HepG2 (cell line): ENCODE data around the gene SMARCB1.

Experiments
- MAFK ChIP-seq, 2 experiments: IDR thresholded peaks in 1 of 2; conservative IDR thresholded peaks in 1 of 2; 2 replicates each; pipeline ENCODE4 v1.6.1; 2011; ENCODE audit warnings: improper control_type of control experiment in 2 of 2, low read length in 2 of 2
- MXD4 ChIP-seq: IDR thresholded peaks from 2 replicates; pipeline ENCODE4 v1.6.1; 2016; ENCODE audit warnings: mild to moderate bottlenecking, missing biosample characterization, missing genetic modification reagents
- NFIC ChIP-seq: IDR thresholded peaks from 2 replicates; pipeline ENCODE4 v1.6.1; 2012; ENCODE audit warnings: mild to moderate bottlenecking, low read length, inconsistent platforms
- NPAS2 ChIP-seq: sonication (generic); formaldehyde crosslinking; IDR thresholded peaks from 2 replicates; pipeline ENCODE4 v1.8.0; 2022; ENCODE audit warnings: mild to moderate bottlenecking, missing genetic modification reagents, borderline replicate concordance
- REST ChIP-seq, 2 experiments: IDR thresholded peaks; 2 replicates each; pipeline ENCODE4 v1.6.1; 2011 to 2012; ENCODE audit warnings: low read length in 2 of 2, borderline replicate concordance in 1 of 2, low read depth in 1 of 2, mild to moderate bottlenecking in 1 of 2, moderate library complexity in 1 of 2
- TCF7L2 ChIP-seq: IDR thresholded peaks from 2 replicates; pipeline ENCODE4 v1.6.1; 2011; ENCODE audit warnings: mild to moderate bottlenecking, low read depth, low read length, moderate library complexity
- ZNF598 ChIP-seq: sonication (generic); formaldehyde crosslinking; IDR thresholded peaks from 2 replicates; pipeline ENCODE4 v1.5.1; 2020; ENCODE audit warnings: mild to moderate bottlenecking, missing genetic modification reagents, borderline replicate concordance

- TF ChIP-seq NPAS2 (CRISPR knock-in tag) (no peak), MAFK (conservative IDR thresholded peaks at IDR 0.05 in 1 of 2, IDR thresholded peaks at IDR 0.05 in 1 of 2; ENCODE audit: low read length in 2 of 2) (no peak), TCF7L2 (no peak), ZNF598 (CRISPR knock-in tag) (no peak), REST (IDR thresholded peaks at IDR 0.05; ENCODE audit: borderline replicate concordance in 1 of 2, low read depth in 1 of 2, low read length in 2 of 2) (no peak), MXD4 (CRISPR knock-in tag) (no peak), NFIC (no peak)
Measured at GRCh38 chr22:23816156-23816976, 29.6 kb downstream of the SMARCB1 start.
